HG02852 (cell line): ENCODE results near the gene KIFC3.
A peak's percentile ranks its signal among the peaks of the same experiment; 100 is the strongest.
"Not testable (repeated sequence)": the region's sequence is repeated elsewhere in the genome, so short reads cannot be mapped to it uniquely, and the experiment has no call there.

ENCODE experiments used
- ATAC-seq: cut with Tn5 transposase; IDR thresholded peaks from one replicate; pipeline ENCODE4 v1.9.1; 2021; ENCODE audit warnings: mild to moderate bottlenecking, moderate library complexity; ENCODE audit not compliant: unreplicated experiment

Gene KIFC3

DNA sequence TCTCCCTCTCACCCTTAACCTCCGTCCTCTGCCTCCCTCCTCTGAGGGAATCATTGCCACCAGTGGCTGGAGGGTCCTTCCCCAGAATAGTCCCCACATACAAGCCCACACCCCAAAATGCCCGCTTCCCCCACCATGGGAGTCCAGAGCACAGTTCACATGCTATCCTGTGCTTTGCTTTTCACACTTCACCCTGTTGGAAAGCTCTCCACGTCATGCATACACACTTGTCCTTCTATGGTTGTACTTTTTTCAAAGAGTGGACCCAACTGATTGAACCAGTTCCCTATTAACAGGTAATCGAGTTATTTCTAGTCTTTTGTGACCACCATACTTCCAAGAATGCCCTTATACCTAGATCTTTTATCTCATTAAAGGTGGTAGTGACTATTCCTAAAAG is 23.8 kb upstream of the KIFC3 start:
- ATAC-seq = no peak

DNA sequence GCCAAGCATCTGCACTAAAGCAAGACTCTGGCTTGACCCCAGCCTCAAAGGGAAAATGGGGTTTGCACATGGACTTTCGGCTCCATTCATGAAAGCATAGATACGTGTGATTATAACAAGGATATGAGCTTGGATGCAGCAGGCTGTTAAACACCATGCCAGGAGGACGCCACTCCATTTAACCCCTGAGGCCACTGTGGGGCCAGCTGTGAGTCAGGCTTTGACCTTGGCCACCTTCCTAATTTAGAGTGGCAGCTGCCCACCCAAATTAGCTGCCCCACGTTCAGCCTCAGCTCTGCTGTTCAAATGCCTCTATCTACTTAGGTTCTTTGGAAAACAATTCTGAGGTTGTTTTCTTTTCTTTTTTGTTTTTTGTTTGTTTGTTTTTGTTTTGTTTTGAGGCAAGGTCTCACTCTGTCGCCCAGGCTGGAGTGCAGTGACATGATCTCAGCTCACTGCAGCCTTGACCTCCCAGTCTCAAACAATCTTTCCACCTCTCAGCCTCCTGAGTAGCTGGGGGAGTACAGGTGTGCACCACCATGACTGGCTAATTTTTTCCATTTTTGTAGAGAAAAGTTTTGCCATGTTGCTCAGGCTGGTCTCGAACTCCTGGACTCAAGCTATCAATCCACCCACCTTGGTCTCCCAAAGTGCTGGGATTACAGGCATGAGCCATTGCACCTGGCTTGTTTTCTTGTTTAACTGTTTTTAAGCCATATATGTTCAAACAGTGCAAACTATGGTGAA is 23.2 kb upstream of the KIFC3 start:
- ATAC-seq = no peak

DNA sequence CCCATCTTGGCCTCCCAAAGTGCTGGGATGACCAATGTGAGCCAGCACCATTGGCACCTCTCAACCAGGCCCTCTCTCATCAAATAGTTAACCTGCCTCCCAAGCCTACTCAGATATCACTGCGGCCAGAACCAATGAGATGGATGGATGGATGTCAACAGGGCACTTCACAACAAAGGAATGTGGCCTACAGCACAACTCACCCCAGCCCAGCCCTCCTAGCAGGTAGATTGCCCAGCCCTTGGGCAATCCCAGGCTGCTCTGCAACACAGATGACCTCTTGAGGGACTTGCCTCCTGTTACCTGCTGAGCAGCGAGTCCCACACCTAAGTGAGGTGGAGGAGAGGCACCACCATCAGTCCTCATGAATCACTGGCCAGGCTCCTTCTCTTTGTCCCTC is 22.6 kb upstream of the KIFC3 start:
- no peak for ATAC-seq

GRCh38 chr16:57823836-57824235 is 21.5 kb upstream of the KIFC3 start:
- ATAC-seq = no peak

GRCh38 chr16:57822856-57823255 is 20.6 kb upstream of the KIFC3 start:
- no peak for ATAC-seq

- ATAC-seq = no peak
Measured at GRCh38 chr16:57822018-57822553, 19.8 kb upstream of the KIFC3 start.

DNA sequence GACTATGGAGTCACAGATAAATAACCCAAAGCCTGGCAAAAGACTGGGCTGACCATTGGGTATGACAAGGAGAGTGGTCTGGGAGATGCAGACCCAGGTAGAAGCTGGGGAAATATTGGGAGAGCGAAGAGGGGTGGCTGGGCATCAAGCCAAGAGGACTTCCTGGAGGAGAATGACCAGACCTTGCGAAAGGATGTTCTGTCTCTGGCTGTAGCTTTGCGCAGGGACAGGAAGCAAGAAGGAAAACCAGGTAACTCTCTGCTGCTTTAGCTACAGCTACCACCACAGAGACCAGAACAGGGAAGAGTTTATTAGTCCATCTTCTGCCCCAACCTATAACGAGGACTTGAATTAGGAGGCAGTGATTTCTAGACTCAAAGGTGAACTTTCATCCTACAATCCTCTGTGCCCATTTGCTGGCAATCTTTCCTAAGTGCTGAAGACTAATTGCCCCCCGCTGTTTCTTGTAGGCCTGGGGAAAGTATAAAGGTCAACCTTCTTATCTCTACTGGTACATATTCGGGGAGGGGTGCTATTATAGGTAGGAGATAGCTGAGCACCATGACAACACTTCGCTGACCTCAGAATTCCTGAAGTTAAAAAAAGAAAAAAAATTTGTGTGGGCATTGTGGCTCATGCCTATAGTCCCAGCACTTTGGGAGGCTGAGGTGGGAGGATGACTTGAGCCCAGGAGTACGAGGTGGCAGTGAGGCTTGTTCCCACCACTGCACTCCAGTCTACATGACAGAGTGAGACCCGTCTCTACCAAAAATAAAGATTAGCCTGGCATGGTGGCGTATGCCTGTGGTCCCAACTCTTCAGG is 19.1 kb upstream of the KIFC3 start:
- no peak for ATAC-seq

DNA sequence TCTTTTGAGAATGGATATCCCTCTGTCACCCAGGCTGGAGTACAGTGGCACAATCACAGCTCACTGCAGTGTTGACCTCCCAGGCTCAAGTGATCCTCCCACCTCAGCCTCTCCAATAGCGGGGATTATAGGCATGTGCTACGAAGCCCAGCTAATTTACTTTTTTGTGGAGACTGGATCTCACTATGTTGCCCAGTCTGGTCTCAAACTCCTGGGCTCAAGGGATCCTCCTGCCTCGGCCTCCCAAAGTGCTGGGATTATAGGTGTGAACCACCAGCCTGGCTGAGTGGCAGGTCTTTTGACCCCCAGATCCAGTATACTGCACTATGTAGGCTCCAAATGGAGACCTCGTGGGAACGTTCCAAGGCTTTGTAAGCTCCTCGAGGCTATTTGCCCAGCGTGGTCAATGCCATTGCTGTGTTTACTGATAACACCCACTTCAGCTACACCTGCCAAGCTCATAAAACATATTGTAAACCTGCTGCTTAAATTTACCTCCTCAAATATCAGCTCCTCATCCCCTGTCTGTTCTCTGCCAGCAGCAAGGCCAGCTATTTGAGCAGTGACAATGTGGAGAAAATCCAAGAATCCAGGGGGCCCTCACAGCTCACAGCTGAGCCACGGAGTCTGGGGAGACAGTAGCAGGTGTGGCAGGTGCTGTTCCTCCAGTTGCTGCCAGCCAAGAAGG is 16.2 kb upstream of the KIFC3 start:
- ATAC-seq = no peak

GRCh38 chr16:57817680-57818079 is 15.4 kb upstream of the KIFC3 start:
- no peak for ATAC-seq

GRCh38 chr16:57815987-57816745 is 13.9 kb upstream of the KIFC3 start:
- no peak for ATAC-seq

DNA sequence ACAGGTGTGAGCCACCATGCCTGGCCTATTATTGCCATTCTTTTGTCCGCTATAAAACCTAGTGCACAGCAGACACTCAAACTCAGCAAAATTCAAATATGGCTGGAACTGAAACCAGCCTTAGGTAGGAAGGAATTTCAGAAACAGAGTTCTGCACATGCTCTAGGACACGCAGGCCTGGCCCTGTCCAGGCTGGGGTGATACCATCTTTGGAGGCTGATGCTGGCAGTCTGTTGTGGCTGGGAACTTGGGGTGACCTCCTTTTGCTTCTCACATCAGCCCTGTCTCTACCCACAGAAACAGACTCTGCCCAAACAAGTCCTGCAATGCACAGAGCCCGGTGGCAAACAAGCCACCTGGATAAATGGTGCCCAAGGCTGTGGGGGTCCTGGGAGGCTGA is 12.6 kb upstream of the KIFC3 start:
- no peak for ATAC-seq

- no peak for ATAC-seq
Measured at GRCh38 chr16:57813466-57813865, 11.2 kb upstream of the KIFC3 start.

DNA sequence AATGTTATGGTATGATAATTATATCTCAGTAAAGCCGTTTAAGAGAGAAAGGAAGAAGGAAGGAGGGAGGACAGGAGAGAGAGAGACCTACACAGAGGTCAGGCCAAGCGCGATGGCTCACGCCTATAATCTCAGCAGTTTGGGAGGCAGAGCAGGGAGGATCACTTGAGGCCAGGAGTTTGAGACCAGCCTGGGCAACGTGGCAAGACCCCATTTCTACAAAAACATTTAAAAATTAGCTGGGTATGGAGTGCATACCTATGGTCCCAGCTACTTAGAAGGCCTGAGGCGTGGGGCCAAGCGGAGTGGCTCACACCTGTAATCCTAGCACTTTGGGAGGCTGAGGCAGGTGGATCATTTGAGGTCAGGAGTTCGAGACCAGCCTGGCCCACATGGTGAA is 9.0 kb upstream of the KIFC3 start:
- not testable (repeated sequence) for ATAC-seq

DNA sequence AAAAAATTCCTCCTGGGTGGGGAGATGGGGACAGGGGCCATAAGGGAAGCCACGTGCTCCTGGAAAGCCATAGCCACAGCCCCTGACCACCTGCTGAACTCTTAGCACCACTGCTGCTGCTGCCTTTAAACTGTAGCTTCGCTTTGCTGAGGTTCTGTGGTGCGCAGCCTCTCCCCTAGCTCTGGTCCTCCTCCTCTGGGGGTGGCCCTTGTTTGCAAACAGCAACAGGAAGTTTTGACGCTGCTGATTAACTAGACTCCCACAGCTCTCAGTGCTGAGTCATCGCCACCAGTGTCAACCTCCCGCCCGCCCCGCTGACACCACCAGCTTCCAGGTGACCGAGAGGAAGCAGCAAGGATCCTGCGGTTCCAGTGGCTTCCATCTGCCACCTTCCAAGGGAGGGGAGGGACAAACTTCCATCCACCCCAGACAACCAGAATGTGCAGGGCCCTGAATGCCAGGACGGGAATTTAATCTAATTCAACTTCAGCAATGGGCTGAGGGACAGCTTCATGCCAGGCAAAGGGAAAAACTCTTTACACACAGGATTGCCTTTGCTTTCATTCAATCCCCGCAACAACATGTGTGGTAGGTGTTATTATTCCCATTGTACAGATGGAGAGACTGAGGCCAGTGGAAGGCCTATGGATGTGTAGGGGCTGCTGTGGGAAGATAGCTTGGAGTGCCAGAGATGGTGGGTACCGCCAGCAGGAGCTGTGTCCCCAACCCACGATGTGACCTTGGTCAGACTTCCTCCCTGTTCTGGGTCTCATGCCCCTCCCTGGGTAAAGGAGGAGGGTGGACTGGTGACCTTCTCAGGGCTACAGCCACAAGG is 8.1 kb upstream of the KIFC3 start:
- ATAC-seq = peak; percentile 100

- peak; percentile 10 for ATAC-seq
Measured at GRCh38 chr16:57809276-57810196, 7.2 kb upstream of the KIFC3 start.

GRCh38 chr16:57808589-57809228 is 6.4 kb upstream of the KIFC3 start:
- ATAC-seq = no peak

DNA sequence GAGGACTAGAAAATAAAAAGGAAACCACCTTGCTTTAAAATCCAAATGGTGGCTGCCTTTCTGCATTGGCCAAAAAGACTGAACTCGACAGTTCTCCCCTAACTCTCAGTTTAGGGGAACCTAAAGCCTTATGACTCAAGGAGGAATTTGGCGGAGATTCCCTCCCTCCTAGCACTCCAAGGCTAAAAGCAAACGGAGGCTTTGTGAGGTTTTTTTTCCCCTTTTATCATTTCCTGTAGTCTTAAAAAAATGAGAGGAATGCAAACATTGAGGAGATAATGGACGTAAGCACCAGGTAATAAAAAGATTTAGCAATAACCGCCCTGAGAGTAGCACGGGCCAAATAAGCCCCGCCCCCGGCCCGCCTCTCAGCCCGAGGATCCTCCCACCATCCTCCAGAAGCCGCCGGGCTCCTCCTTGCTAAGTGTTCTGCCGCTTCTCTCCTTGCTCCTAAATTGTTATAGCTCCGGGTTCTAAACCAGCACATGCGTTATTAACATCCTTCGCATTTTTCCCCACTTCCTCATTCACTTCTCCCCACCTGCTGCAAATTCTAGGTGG is 5.8 kb upstream of the KIFC3 start:
- ATAC-seq = no peak
